ENCODE measurements around the gene XXYLT1. TPM values are rescaled to one million over a fixed set of nuclear protein-coding genes. Genes with fewer than 3 reads are reported as not detected.

The XXYLT1 gene
- total RNA-seq, 1 experiment from 2014 or later, result 10.9 TPM

DNA sequence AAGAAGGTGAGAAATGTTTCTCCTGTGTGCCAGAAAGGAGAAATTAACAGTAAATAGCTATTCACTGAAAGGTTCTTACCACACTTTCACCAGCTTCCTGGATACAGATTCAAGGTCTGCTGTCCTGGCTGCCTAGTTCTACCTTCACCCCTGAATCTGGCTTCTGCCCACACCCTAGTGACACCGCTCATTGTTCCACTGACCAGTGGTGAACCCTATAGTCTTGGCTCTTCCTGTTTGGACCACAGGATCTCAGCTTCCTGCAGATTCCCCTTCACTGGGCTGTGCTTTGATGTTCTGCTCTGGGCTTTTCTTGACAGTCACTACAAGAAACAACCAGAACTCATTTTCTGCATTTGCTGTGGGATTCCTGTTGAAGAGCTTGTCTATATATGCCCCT, 250.0 kb downstream of the XXYLT1 start (continued):
- TF ChIP-seq REST (IDR thresholded peaks at IDR 0.05; ENCODE audit: low read depth) (no peak), RAD21 (IDR thresholded peaks at IDR 0.05; ENCODE audit: low read depth) (no peak), JUND (IDR thresholded peaks at IDR 0.05) (no peak), FOSL1 (IDR thresholded peaks at IDR 0.05; ENCODE audit: low read depth) (no peak)

DNA sequence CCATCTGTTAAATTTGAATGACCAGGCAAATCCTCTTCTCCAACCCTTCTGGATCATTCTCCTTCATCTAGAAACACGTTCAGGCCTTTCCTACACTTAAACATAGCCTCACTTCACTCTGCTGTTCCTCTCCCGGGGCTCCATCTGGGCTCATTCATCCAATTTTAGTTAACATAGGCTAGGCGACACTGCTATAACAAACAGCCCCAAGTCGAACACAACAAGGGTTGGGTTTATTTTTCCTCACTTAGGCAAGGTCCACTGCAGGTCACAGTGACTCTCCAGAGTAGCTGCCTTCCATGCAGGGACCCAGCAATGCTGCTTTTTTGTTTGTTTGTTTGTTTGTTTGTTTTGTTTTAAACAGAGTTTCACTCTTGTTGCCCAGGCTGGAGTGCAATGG, 250.8 kb downstream of the XXYLT1 start:
- no peak overlapping the region for H3K4me2 ChIP-seq (ENCODE audit: low read length)
- CTCF ChIA-PET, result no interaction called here

More for the DNA sequence above, 250.8 kb downstream of the XXYLT1 start:
- TF ChIP-seq ZNF274 (IDR thresholded peaks at IDR 0.05; ENCODE audit: low read depth, low read length) (no peak), CTCF (IDR thresholded peaks at IDR 0.05 in 2 of 3, conservative IDR thresholded peaks at IDR 0.05 in 1 of 3; ENCODE audit: borderline replicate concordance in 1 of 3, insufficient read depth in 1 of 3, low read depth in 2 of 3, low read length in 2 of 3) (no peak), EZH2phosphoT487 (IDR thresholded peaks at IDR 0.05; ENCODE audit: borderline replicate concordance) (no peak), SIN3A (IDR thresholded peaks at IDR 0.05; ENCODE audit: low read depth) (no peak), FOSL1 (IDR thresholded peaks at IDR 0.05; ENCODE audit: low read depth) (no peak), ELF1 (IDR thresholded peaks at IDR 0.05; ENCODE audit: borderline replicate concordance, low read depth) (no peak), ZBTB33 (IDR thresholded peaks at IDR 0.05; ENCODE audit: extremely low read depth, insufficient replicate concordance, low read length) (no peak), JUND (IDR thresholded peaks at IDR 0.05) (no peak), RAD21 (IDR thresholded peaks at IDR 0.05; ENCODE audit: low read depth) (no peak), CEBPB (IDR thresholded peaks at IDR 0.05; ENCODE audit: low read depth) (no peak), CBX3 (IDR thresholded peaks at IDR 0.05; ENCODE audit: low read depth) (no peak), EZH2 (IDR thresholded peaks at IDR 0.05) (no peak)
- TF ChIP-seq, protein P1, sequence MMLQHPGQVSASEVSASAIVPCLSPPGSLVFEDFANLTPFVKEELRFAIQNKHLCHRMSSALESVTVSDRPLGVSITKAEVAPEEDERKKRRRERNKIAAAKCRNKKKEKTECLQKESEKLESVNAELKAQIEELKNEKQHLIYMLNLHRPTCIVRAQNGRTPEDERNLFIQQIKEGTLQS (IDR thresholded peaks at IDR 0.05), result no peak
- H3K4me1 ChIP-seq (ENCODE audit: control insufficient read depth in 1 of 2, insufficient read depth in 2 of 2, low read length in 2 of 2), result no peaks in the 10 kb centered on the region
- H4K20me1 ChIP-seq (ENCODE audit: insufficient read depth), result no peaks in the 10 kb centered on the region
- H3K27ac ChIP-seq (ENCODE audit: low read depth, low read length), result no peak overlapping the region
- no peak for DNase-seq (ENCODE audit: low read depth, low spot score)
- ATAC-seq, result no peak
- no peaks in the 10 kb centered on the region for H3K36me3 ChIP-seq (ENCODE audit: control insufficient read depth in 1 of 2, insufficient read depth in 2 of 2, low read length in 2 of 2)
- intact Hi-C loops (cut with micrococcal nuclease), result no loop called here
- no peaks in the 10 kb centered on the region for H3K79me2 ChIP-seq (ENCODE audit: insufficient read depth, low read length)
- H3K27me3 ChIP-seq (ENCODE audit: insufficient read depth, low read length), result peaks cover 41% of the 10 kb centered on the region
- no peak overlapping the region for H3K4me3 ChIP-seq (replicated peaks in 1 of 2; ENCODE audit: low read depth in 1 of 2, low read length in 2 of 2)
- no peak overlapping the region for H2AFZ ChIP-seq (ENCODE audit: low read depth, low read length, poor library complexity, severe bottlenecking)
- no peaks in the 10 kb centered on the region for H3K9me3 ChIP-seq (ENCODE audit: control insufficient read depth in 1 of 2, insufficient read depth in 1 of 2, low read depth in 1 of 2, low read length in 2 of 2)
- ChIA-PET POLR2A (no interaction called here), RAD21 (ENCODE audit: low non-redundant PET in 1 of 2, low total read pairs in 2 of 2, uncharacterized antibody in 2 of 2, unreplicated experiment in 2 of 2) (no interaction called here)
- H3K9me2 ChIP-seq (ENCODE audit: insufficient read depth), result no peaks in the 10 kb centered on the region
- H3K9ac ChIP-seq (ENCODE audit: low read length), result no peak overlapping the region
- BruUV-seq (replicated peaks), result no TSS peak

Measured in HCT116 (cell line).